GM12878 (cell line): ENCODE data around the gene RABEP1. TPM values are rescaled to one million over a fixed set of nuclear protein-coding genes. Genes with fewer than 3 reads are reported as not detected.

Source experiments
- ATAC-seq: fragments of 200-7000 bp; cut with Tn5 transposase; 3 replicates; pipeline ENCODE4 v1.9.1; 2020; ENCODE audit warnings: mild to moderate bottlenecking, moderate library complexity
- BruUV-seq: library from RNA; stranded (reverse); fragments of 400-500 nt; replicated peaks from 2 replicates; lab custom pipeline; 2021; lab: Mats Ljungman, UMichigan
- CTCF ChIA-PET: fragments of 300-600 bp; sonication (Branson Sonifier 250); formaldehyde crosslinking; extraction: SDS; loops from one replicate; lab custom pipeline; 2021; ENCODE audit warnings: inconsistent platforms; lab: Yijun Ruan, JAX
- POLR2A ChIA-PET: fragments of 350-600 bp; formaldehyde crosslinking; extraction: SDS; loops from one replicate; lab custom pipeline; 2021; ENCODE audit warnings: inconsistent platforms; lab: Charles Lee
- RAD21 ChIA-PET: fragments of 300-600 bp; sonication (Branson Sonifier 250); formaldehyde crosslinking; loops from one replicate; lab custom pipeline; 2023; ENCODE audit warnings: antibody characterized with exemption; ENCODE audit not compliant: unreplicated experiment; lab: Charles Lee
- SMC1A ChIA-PET: fragments of 300-600 bp; sonication (Branson Sonifier 250); formaldehyde crosslinking; loops from one replicate; lab custom pipeline; 2023; ENCODE audit not compliant: unreplicated experiment, uncharacterized antibody; lab: Charles Lee
- DNase-seq: peaks from one replicate; pipeline ENCODE4 v3.0.0-alpha.2; 2011; ENCODE audit warnings: low read depth, low spot score
- FAIRE-seq: peaks from 3 replicates; lab custom pipeline; 2011; peaks lifted over from hg19 to GRCh38; lab: Jason Lieb, UNC
- H2AFZ ChIP-seq: 2 replicates; pipeline ENCODE4 v1.6.0; 2011; ENCODE audit warnings: low read depth, low read length, control low read depth; ENCODE audit not compliant: control insufficient read depth
- H3K27ac ChIP-seq: 2 replicates; pipeline ENCODE4 v1.5.1; 2011; ENCODE audit warnings: control low read depth; ENCODE audit not compliant: control insufficient read depth, insufficient read depth
- H3K27me3 ChIP-seq, 2 experiments: replicated peaks in 1 of 2; 2 replicates each; pipeline versions ENCODE4 v1.6.0 to v1.6.1; 2011; ENCODE audit warnings: low read length in 1 of 2; ENCODE audit not compliant: control insufficient read depth in 2 of 2, insufficient read depth in 2 of 2
- H3K36me3 ChIP-seq, 2 experiments: 2 replicates each; pipeline ENCODE4 v1.5.1; 2011; ENCODE audit warnings: low read length in 1 of 2; ENCODE audit not compliant: control insufficient read depth in 2 of 2, insufficient read depth in 2 of 2
- H3K4me1 ChIP-seq: 2 replicates; pipeline ENCODE4 v1.6.1; 2011; ENCODE audit warnings: mild to moderate bottlenecking, low read length, moderate library complexity, mixed read lengths; ENCODE audit not compliant: control insufficient read depth, insufficient read depth
- H3K4me2 ChIP-seq: 2 replicates; pipeline ENCODE4 v1.6.0; 2011; ENCODE audit warnings: control low read depth; ENCODE audit not compliant: control insufficient read depth, insufficient read depth
- H3K4me3 ChIP-seq: fragments of 200-600 bp; sonication (generic); 2 replicates; pipeline ENCODE4 v1.5.1; 2016
- H3K79me2 ChIP-seq: 2 replicates; pipeline ENCODE4 v1.6.0; 2011; ENCODE audit warnings: low read length; ENCODE audit not compliant: control insufficient read depth, insufficient read depth
- H3K9ac ChIP-seq: 2 replicates; pipeline ENCODE4 v1.8.0; 2011; ENCODE audit warnings: low read length, control low read depth, mixed read lengths; ENCODE audit not compliant: control insufficient read depth, insufficient read depth
- H3K9me3 ChIP-seq: replicated peaks from 3 replicates; pipeline ENCODE4 v1.5.1; 2011; ENCODE audit warnings: mild to moderate bottlenecking, low read length; ENCODE audit not compliant: control insufficient read depth, insufficient read depth
- H4K20me1 ChIP-seq: 2 replicates; pipeline ENCODE4 v1.6.0; 2011; ENCODE audit not compliant: control insufficient read depth, insufficient read depth
- BHLHE40 ChIP-seq, 2 experiments: fragments of 450-650 bp in 1 of 2; IDR thresholded peaks; 2 replicates each; pipeline ENCODE4 v1.6.1; 2011 to 2017; ENCODE audit warnings: low read depth in 2 of 2, borderline replicate concordance in 1 of 2, improper control_type of control experiment in 1 of 2, low read length in 1 of 2, mild to moderate bottlenecking in 1 of 2
- EED ChIP-seq: sonication (generic); IDR thresholded peaks from 2 replicates; pipeline ENCODE4 v1.6.1; 2016; ENCODE audit warnings: antibody characterized with exemption, low read depth
- NFYB ChIP-seq: IDR thresholded peaks from 2 replicates; pipeline ENCODE4 v1.6.1; 2011; ENCODE audit warnings: low read depth, mild to moderate bottlenecking, low read length, improper control_type of control experiment, moderate library complexity; ENCODE audit not compliant: insufficient read depth
- RCOR1 ChIP-seq: conservative IDR thresholded peaks from 2 replicates; pipeline ENCODE4 v1.6.1; 2012; ENCODE audit warnings: low read depth, low read length, improper control_type of control experiment
- SMAD5 ChIP-seq: IDR thresholded peaks from 2 replicates; pipeline ENCODE4 v1.6.1; 2016; ENCODE audit warnings: antibody characterized with exemption, low read depth
- YBX1 ChIP-seq: fragments of 450-650 bp; IDR thresholded peaks from 2 replicates; pipeline ENCODE4 v1.6.1; 2016; ENCODE audit warnings: antibody characterized with exemption
- ZNF217 ChIP-seq: fragments of 450-650 bp; IDR thresholded peaks from 2 replicates; pipeline ENCODE4 v1.6.1; 2017; ENCODE audit warnings: antibody characterized with exemption, mild to moderate bottlenecking
- ZNF622 ChIP-seq: fragments of 450-650 bp; IDR thresholded peaks from 2 replicates; pipeline ENCODE4 v1.6.1; 2017; ENCODE audit warnings: mild to moderate bottlenecking, inconsistent platforms
- WGBS: methylation state at CpG from one replicate; pipeline ENCODE4 v1.1.6; 2016; ENCODE audit warnings: low lambda C conversion rate; ENCODE audit not compliant: insufficient replicate concordance, insufficient coverage; ENCODE audit errors: missing lambda C conversion rate; 5-methylcytosine and 5-hydroxymethylcytosine counted together
- in situ Hi-C: fragments of 300-500 bp; cut with MboI; formaldehyde crosslinking; loops from 9 replicates; pipeline ENCODE4 v1.14.3; 2018; ENCODE audit warnings: mixed read lengths
- intact Hi-C: fragments of 100-400 bp; cut with micrococcal nuclease; formaldehyde crosslinking; loops from one replicate; pipeline ENCODE4 v1.14.2; 2022; ENCODE audit not compliant: unreplicated experiment
- polyA plus RNA-seq, 11 experiments: library from polyadenylated mRNA; depleted of rRNA in 4 of 11; unstranded in 6 of 11; stranded (reverse) in 5 of 11; fragments of >200 nt; fragmentation: Nextera tagmentation in 4 of 11; fragmentation: Illumina TruSeq in 1 of 11; extraction: Ambion mirVana in 4 of 11; extraction: Trizol in 1 of 11; gene quantifications; 1 replicate in 1 of 11; 2 replicates in 10 of 11; pipeline versions ENCODE4 v1.2.1 to v1.2.3, GENCODE V29; 2011 to 2016; ENCODE audit warnings: inconsistent platforms in 2 of 11, missing spikeins in 2 of 11, low read depth in 1 of 11
- total RNA-seq, 4 experiments: library from RNA; depleted of rRNA in 3 of 4; stranded (reverse); fragments of >200 nt in 3 of 4; fragmentation: Illumina TruSeq in 1 of 4; extraction: Trizol in 1 of 4; gene quantifications; 2 replicates each; pipeline versions ENCODE4 v1.2.1 to v1.2.3, GENCODE V29; 2013 to 2021
- TF ChIP-seq, protein P1 (sequence below): fragments of 450-650 bp; IDR thresholded peaks from 2 replicates; pipeline ENCODE4 v1.6.1; 2016; ENCODE audit warnings: mild to moderate bottlenecking
- TF ChIP-seq, protein P2 (sequence below): fragments of 450-650 bp; IDR thresholded peaks from 2 replicates; pipeline ENCODE4 v1.6.1; 2017; ENCODE audit warnings: borderline replicate concordance
- TF ChIP-seq, protein P3 (sequence below): fragments of 450-650 bp; conservative IDR thresholded peaks from 2 replicates; pipeline ENCODE4 v1.6.1; 2017; ENCODE audit warnings: mild to moderate bottlenecking, moderate library complexity
- TF ChIP-seq, protein P4 (sequence below): fragments of 450-650 bp; IDR thresholded peaks from 2 replicates; pipeline ENCODE4 v1.6.1; 2017; ENCODE audit warnings: mild to moderate bottlenecking, low read depth, inconsistent platforms; ENCODE audit not compliant: poor library complexity, severe bottlenecking
- TF ChIP-seq, protein P5 (sequence below): fragments of 150-350 bp; IDR thresholded peaks from 2 replicates; pipeline ENCODE4 v1.6.1; 2014; ENCODE audit warnings: mild to moderate bottlenecking, low read depth, low read length

RABEP1 gene
- total and polyA plus RNA-seq, 10 of the 15 experiments (the other 5 are each of a cell fraction or from before 2014, with no cell fraction given) = 13.4 to 71.4 (median 59.8) TPM

DNA sequence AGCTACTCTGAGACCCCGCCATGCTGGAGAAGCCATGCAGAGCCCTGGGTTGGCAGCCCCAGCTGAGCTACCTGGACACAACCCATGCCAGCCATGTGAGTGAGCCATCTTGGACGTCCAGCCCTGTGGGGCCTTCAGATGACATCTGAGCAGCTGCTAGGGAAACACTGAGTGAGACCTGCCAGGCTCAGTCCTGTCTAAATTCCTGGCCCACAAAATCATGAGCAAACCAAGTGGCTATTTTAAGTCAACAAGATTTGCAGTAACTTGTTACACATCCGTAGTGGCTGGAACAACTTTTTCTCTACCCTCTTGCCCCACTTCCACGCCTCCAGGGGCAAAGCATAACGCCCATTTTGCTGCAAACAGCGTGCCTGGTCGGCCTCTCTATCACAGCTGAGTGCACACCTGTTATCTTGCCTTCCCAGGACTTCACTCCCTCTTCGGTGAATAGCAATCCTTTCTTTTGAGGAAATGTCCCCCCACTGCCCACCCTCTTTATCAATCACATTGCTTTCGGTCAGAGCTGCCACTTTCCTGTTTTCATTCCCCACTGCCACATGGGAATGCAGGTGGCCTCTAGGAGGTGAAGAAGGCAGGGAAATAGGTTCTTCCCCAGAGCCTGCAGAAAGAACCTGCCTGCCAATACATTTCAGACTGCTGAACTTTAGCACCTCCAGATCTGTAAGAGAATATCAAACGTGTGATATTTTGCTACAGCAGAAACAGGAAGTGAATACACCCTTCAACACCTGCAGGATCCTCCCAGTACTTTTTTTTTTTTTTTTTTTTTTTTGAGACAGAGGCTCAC lies 40.0 kb upstream of the RABEP1 start:
- Histone ChIP-seq H3K4me2 (peak overlapping the region; percentile 77), H2AFZ (peak overlapping the region; percentile 22; the same call in 1 of the 2 replicates), H3K9ac (peak overlapping the region; percentile 64), H3K79me2 (peaks cover 11% of the 10 kb centered on the region), H3K4me3 (peak overlapping the region; percentile 27; the same call in 1 of the 2 replicates), H3K27me3 (no peaks in the 10 kb centered on the region), H3K9me3 (peaks cover 3% of the 10 kb centered on the region), H3K36me3 (no peaks in the 10 kb centered on the region), H4K20me1 (no peaks in the 10 kb centered on the region), H3K4me1 (peaks cover 40% of the 10 kb centered on the region), H3K27ac (peak overlapping the region; percentile 96)
- POLR2A ChIA-PET = interaction anchor here (0.7 to 1.5 kb wide), 9 partner anchors 9 to 43 kb away, joined by 3 to 15 read pairs (median 4); no protein-coding TSS in a partner anchor
- RAD21 ChIA-PET = interaction anchor here (0.6 to 1.7 kb wide), 7 partner anchors 12 to 131 kb away, joined by 3 to 15 read pairs (median 4); no protein-coding TSS in a partner anchor
- CTCF ChIA-PET = interaction anchor here (1.1 to 1.5 kb wide), 3 partner anchors 15 to 51 kb away, joined by 4 to 16 read pairs (median 7); partner anchors contain the start of gene ZNF594
- DNase-seq (no peak), FAIRE-seq (no peak), ATAC-seq (peak; percentile 75)
- intact Hi-C loops = no loop called here
- WGBS = 9% methylated on average over 10 of the region's 10 CpGs
- BruUV-seq = TSS peak; percentile 94
- SMC1A ChIA-PET = interaction anchor here (0.7 to 1.7 kb wide), 6 partner anchors 9 to 43 kb away, joined by 3 to 17 read pairs (median 5); no protein-coding TSS in a partner anchor
- in situ Hi-C loops = no loop called here
- TF ChIP-seq, protein P1, sequence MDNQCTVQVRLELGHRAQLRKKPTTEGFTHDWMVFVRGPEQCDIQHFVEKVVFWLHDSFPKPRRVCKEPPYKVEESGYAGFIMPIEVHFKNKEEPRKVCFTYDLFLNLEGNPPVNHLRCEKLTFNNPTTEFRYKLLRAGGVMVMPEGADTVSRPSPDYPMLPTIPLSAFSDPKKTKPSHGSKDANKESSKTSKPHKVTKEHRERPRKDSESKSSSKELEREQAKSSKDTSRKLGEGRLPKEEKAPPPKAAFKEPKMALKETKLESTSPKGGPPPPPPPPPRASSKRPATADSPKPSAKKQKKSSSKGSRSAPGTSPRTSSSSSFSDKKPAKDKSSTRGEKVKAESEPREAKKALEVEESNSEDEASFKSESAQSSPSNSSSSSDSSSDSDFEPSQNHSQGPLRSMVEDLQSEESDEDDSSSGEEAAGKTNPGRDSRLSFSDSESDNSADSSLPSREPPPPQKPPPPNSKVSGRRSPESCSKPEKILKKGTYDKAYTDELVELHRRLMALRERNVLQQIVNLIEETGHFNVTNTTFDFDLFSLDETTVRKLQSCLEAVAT = no peak
- TF ChIP-seq RCOR1 (no peak), ZNF217 (no peak), EED (peak; percentile 88), NFYB (no peak), ZNF622 (no peak), SMAD5 (peak; percentile 39; the same call in 1 of the 2 replicates), YBX1 (no peak), BHLHE40 (IDR thresholded peaks at IDR 0.05; ENCODE audit: borderline replicate concordance in 1 of 2, low read depth in 2 of 2, low read length in 1 of 2) (peak; percentile 6 to 44; a peak in 2 of 4 replicates)
- TF ChIP-seq, protein P2, sequence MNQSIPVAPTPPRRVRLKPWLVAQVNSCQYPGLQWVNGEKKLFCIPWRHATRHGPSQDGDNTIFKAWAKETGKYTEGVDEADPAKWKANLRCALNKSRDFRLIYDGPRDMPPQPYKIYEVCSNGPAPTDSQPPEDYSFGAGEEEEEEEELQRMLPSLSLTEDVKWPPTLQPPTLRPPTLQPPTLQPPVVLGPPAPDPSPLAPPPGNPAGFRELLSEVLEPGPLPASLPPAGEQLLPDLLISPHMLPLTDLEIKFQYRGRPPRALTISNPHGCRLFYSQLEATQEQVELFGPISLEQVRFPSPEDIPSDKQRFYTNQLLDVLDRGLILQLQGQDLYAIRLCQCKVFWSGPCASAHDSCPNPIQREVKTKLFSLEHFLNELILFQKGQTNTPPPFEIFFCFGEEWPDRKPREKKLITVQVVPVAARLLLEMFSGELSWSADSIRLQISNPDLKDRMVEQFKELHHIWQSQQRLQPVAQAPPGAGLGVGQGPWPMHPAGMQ = no peak
- TF ChIP-seq, protein P3, sequence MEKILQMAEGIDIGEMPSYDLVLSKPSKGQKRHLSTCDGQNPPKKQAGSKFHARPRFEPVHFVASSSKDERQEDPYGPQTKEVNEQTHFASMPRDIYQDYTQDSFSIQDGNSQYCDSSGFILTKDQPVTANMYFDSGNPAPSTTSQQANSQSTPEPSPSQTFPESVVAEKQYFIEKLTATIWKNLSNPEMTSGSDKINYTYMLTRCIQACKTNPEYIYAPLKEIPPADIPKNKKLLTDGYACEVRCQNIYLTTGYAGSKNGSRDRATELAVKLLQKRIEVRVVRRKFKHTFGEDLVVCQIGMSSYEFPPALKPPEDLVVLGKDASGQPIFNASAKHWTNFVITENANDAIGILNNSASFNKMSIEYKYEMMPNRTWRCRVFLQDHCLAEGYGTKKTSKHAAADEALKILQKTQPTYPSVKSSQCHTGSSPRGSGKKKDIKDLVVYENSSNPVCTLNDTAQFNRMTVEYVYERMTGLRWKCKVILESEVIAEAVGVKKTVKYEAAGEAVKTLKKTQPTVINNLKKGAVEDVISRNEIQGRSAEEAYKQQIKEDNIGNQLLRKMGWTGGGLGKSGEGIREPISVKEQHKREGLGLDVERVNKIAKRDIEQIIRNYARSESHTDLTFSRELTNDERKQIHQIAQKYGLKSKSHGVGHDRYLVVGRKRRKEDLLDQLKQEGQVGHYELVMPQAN = no peak
- TF ChIP-seq, protein P4, sequence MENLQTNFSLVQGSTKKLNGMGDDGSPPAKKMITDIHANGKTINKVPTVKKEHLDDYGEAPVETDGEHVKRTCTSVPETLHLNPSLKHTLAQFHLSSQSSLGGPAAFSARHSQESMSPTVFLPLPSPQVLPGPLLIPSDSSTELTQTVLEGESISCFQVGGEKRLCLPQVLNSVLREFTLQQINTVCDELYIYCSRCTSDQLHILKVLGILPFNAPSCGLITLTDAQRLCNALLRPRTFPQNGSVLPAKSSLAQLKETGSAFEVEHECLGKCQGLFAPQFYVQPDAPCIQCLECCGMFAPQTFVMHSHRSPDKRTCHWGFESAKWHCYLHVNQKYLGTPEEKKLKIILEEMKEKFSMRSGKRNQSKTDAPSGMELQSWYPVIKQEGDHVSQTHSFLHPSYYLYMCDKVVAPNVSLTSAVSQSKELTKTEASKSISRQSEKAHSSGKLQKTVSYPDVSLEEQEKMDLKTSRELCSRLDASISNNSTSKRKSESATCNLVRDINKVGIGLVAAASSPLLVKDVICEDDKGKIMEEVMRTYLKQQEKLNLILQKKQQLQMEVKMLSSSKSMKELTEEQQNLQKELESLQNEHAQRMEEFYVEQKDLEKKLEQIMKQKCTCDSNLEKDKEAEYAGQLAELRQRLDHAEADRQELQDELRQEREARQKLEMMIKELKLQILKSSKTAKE = peak; percentile 49
- TF ChIP-seq, protein P5, sequence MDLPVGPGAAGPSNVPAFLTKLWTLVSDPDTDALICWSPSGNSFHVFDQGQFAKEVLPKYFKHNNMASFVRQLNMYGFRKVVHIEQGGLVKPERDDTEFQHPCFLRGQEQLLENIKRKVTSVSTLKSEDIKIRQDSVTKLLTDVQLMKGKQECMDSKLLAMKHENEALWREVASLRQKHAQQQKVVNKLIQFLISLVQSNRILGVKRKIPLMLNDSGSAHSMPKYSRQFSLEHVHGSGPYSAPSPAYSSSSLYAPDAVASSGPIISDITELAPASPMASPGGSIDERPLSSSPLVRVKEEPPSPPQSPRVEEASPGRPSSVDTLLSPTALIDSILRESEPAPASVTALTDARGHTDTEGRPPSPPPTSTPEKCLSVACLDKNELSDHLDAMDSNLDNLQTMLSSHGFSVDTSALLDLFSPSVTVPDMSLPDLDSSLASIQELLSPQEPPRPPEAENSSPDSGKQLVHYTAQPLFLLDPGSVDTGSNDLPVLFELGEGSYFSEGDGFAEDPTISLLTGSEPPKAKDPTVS = no peak
